ENCODE data around the gene NXN.
A peak's percentile ranks its signal among the peaks of the same experiment; 100 is the strongest.
"Not testable (repeated sequence)": the region's sequence is repeated elsewhere in the genome, so short reads cannot be mapped to it uniquely, and the experiment has no call there.

Gene NXN

DNA sequence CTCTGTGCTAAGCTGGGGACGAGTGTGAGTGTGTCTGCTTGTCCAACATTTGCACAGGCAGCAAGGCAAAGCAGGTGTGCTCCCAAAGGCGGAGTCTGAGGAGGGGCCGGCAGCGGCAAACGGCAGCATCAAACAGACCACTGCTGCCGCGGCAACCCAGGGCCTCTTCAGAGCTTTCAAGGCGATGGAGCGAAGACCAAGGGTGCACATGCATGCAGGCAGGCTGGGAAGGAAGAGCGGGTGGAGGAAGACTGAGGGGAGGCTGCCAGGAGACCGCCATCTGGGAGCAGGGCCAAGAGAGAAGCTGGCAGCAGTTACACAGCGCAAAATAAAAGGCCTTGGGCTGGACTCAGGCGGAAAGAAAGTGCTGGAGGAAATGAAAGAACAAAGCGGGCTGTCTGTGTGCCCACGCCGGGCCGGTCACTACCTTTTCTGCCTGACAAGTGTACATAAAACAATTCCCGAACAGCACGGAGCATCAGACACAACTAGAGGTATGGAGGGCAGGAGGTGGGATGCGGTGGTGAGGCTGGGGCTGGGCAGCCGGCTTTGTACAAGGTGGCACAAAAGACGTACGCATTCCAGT is 25.9 kb upstream of the NXN start:
- DNase-seq, result no peak

DNA sequence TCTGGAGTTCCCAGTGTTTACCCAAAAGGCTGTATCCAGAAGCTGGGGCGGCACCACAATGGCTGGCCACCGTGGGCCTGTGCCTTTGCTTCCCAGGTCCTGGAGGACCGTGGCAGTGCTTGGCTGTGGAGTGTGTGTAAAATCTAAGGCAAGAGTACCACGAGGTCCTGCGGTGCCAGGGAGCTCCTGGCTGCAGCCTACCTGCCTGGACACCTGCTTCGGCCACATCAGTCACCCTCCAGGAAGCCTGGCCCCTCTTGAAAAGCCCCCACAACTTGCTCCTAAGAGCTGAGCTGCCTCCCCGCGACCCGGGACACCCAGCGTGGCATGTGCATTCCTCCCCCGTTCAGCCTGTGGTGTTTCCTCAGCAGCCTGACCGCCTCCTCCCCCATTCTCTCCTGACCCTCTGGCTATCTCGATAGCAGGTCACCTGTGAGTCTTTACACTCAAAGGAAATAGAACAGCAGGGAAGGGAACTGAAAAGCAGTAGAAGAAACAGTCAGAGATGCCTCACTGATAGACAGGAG is 25.3 kb upstream of the NXN start:
- no peak for DNase-seq

DNA sequence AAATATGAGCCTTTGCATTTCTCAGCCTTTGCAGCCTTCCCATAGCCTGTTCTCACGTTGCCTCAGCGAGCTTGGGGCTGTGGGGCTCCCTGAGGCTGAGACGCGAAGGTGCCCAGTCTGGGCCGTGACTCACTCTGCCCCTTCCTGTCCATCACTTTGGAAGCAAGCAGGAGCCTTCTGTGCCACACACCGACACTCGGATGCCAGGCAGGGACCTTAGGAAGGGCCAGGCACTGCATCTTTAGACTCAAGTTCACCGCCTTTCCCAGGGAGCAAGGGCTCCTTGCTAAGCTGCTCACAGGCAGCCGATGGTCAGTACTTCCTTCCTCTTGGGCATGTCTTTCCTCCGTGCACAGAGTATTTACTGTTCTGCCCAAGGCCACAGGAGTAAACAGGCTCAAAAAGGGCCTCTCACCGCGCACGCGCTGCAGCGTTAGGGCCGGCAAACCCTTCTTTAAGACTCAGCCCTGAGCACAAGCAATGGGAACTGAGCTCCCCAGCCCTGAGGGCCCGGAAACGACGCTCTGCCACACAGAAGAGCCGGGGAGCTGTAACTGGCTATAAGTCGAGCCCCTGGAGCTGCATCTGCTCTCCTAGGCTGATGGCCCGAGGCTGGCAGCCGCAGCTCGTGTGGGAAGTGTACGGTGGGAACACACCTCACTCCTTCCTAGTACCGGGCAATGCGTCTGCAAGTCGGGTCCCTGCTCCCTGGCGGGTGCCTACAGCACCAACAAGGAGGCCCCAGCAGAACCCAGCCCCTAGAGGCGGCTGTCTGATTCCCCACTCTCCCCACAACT is 24.6 kb upstream of the NXN start:
- DNase-seq, result no peak

DNA sequence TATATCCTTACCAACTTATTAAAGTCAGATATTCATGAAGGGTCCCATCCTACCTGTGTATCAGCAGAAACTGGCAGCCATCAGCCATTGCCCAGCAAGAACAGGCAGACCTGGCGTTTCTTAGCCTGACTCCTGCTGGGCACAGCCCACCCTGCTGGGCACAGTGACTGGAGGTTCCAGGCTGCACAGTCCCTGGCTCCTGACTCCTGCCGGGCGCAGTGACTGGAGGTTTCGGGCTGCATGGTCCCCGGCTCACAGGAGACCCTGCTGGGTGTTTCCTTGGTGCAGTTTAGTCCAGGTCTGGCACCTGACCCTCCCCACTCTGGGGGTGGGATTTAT is 24.0 kb upstream of the NXN start:
- DNase-seq, result no peak

DNA sequence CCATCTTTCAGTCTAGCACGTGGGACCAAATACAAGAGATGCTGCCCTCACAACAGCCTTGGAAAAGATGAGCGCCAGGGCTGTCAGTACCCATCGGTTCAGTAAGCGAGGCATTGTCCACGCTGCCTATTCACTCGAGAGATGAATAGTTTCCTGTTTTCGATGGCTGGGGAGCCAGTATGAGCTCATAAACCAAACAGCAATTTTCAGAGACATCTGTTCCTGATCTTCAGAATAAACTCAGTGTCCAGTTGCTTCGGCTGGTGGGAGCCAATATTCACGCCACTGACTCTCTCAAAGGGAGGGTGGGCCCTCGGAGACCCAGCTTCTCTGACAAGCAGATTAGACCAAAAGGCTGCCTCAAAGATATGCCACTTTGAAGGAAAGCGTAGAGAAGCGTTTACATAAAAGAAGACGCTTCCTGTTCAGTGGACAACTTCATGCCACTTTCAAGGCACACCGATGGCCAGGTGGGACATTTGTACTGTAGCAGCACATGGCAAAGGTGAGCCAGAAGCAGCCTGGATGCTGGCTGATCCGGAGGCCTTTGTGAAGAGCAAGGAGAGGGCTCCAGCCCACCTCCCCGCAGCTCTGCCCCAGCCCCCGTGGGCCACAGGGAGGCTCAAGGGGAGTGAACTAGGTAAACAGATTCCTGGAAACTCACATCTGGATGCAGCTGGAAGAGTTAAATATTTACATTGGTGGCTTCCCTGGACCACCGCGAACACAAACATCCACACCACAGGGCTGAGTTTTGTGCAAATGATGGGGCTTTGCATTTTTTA is 23.4 kb upstream of the NXN start:
- no peak for DNase-seq

DNA sequence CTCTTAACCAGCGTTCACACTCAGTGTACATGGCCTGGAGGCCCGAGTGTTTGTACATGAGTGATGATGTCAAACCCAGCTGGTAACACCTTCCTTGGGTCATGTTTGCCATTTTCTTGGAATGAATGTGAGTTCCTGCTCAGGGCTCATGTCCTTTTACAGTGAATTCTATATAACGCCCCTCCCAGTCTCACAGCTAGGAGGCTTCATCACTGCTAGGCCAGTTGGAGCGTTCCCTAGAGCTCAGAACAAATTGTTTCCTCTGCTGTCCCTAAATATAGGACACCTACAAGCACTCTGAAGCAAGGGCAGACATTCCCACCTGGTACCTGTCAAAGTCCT is 22.8 kb upstream of the NXN start:
- DNase-seq, result no peak

DNA sequence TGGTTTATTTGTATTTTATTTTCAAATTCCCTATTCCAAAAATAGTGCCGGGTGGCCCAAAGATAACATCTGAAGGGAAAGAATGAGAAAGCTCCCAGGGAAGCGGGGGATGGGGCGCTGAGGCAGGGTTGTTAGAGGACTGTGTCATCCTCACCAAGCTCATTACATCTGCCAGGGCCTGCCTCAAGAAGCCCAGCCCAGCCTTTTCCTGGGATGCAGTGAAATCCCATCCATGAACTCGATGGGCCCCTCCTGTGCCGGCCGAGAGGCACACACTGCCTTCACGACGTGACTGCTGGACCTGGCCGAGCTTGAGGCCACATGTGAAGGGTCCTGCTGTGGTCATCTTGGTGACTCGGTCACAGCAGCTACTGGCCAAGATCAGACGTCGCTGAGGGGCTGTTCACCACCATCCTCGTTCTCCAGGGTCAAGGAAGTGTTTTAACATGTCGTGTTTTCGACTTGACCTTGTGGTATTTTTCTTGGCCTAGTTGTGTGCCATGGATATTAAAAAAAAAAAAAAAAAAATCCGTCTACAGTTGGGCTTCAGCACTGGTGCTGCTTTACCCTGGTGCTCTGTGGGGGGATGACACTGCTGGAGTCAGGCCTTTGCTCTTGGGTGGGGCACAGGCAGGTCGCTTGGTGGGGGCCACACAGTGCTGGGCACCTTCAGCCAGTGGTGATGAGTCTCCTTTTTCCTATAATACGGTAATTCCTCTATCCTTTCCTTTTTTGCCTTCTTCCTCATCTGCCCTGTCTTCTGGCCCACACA is 22.2 kb upstream of the NXN start:
- no peak for DNase-seq

DNA sequence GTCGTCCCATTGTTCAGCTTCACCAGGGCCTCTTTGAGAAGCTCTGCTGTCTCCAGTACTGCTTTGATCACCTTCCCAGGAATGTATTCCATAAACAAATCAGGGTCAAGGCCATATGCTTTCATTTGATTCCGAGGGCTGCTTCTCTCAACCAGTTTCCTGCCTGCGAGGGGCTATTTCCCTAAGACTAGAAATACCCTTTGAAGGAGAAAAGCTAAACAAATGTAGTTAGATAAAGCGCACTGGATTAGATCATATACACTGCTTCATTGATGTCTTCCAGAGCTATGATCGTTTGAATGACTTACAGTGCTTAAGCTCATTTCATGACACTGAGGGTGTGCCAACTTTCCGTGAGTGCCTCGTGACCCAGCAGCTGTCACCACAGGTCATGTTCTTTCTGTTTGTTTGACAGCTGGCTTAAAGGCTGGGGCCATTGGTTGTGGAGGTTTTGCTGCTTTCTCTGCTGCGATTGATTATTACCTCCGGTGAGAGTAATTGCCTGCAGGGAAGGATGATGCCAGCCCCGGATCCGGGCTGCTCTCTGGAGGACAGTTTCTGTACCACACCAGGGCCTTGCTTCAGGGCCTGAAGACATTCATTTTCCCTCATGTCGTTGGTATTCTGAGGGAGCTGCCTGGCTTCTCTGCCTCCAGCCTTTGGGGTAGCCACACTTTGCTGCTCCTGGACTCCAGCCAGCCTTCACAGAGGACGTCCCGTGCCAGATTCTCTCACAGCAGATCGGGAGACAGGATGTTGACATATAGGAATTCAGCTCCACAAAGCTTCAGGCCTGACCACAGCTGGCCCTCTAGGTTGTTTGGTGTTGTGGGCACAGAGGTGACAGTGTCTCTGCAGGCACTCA is 21.3 kb upstream of the NXN start:
- DNase-seq, result no peak

DNA sequence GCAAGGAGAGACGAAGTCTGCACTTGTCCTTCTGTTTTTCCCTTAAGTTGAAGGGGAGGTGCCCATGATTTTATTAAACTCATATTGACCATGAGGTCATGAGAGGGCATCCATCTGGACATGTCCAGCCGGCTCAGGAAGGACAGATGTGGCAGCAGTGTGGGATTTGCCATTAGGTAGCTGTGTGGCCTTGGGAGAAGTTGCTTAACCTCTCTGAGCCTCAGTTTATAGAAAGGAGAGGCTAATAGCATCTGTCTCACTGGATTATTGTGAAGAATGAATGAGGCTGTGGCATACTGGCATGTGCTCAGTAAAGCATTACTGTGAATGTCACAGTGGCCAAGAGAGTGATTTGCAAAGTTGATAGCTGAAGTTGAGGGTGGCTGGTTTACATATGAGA is 18.5 kb upstream of the NXN start:
- DNase-seq, result no peak

DNA sequence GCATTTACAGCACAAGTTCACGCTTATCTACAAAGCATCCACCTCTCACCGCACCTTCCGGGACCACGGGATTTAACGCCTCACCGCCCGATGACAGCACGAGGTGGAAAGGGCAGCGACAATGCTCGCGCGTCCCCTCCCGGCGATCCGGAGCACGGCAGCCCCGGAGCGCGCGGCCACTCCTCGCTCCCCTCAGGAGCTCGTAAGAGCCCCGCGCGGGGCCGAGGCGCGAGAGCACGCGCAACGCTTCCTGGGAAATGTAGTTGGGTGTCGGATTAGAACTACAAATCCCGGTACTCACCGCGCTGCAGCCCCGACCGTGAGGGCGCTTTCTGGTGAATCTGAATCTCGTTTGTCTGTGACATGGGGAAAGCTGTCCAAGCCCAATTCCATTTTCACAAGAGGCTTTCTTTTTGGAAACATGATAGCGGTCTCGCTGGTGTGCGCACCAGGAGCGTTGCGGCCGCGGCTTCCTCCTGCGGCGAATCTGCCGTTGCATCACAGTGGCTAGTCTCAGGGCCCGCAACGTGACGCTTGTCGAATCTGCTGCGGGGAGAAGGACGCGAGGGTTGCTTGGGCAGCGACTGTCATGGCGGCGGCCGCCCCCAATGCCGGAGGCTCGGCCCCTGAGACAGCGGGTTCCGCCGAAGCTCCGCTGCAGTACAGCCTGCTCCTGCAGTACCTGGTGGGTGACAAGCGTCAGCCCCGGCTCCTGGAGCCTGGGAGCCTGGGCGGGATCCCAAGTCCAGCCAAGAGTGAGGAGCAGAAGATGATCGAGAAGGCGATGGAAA is 17.2 kb upstream of the NXN start, which contains the start of gene TIMM22:
Gene TIMM22 (plus strand): TSS at position 576 of the 791 bp plus-strand sequence. CDS start 14 bp downstream, at position 590.
- DNase-seq, result peak; percentile 95 to 96

DNA sequence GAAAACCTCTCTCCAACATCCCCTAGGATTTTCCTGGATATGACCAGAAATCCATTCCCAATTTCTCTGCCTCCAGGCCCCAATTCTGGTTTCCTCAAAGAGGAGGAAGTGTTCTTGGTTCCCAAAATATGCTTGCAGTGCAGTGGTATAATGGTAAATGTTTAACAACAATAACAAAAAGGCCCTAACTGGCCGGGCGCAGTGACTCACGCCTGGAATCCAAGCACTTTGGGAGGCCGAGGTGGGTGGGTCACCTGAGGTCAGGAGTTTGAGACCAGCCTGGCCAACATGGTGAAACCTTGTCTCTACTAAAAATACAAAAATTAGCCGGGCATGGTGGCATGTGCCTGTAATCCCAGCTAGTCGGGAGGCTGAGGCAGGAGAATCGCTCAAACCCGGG is 15.7 kb upstream of the NXN start:
- DNase-seq, result not testable (repeated sequence)

DNA sequence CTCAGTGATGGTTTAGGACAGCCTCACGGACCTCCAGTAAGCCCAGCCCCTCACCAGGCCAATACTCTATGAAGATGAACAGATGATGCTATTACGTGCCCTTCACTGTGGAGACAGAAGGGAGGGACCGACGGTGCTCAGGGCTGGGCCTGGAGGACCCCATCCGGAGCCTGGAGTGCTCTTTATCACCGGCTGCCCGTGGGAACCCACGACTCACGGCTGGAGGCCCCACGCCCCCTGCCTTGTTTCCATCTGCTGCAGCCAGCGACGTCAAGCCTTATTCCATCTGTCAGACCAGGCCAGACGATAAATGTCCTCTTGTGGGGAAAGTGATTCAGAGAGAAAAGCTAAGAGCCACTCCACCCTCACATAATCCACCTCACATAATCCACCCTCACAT is 13.4 kb upstream of the NXN start:
- DNase-seq, result no peak

DNA sequence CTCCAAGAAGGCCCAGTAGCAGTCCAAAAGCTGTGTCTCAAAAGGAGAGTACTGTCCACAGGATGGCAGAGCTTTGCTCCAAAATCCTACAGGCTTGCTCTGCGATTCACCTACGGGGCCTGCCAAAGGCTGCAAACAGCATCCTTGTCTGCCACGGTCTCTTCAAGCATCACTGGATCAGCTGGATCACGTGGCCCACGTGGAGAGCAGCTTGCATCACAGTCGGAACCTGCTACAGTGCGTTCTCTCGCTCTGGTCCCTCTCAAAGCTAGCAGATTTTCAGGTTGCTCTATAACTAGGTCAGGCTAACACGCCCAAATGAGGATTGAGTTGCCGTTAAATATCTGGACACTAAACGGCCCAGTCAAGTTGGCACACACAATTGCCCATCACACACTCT is 9.0 kb upstream of the NXN start:
- no peak for DNase-seq

DNA sequence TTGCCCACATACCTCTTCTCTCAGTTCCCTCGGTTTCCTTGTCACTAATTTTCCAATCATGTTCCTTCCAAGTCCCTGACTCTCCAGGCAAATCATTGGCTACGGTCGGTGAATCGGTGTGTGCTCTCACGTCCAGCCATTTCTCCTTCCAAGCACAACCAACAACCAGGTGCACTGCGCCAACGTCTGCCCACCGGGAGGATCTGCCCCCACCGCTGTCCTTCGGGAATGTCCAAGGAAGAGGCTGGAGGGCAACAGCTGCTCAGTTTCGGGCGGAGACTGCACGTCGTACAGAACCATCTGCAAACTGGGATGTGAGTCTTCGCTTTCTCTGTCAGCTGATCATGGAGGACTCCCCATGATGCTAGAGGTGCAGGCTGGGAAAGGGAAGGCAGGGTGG is 8.4 kb upstream of the NXN start:
- no peak for DNase-seq

DNA sequence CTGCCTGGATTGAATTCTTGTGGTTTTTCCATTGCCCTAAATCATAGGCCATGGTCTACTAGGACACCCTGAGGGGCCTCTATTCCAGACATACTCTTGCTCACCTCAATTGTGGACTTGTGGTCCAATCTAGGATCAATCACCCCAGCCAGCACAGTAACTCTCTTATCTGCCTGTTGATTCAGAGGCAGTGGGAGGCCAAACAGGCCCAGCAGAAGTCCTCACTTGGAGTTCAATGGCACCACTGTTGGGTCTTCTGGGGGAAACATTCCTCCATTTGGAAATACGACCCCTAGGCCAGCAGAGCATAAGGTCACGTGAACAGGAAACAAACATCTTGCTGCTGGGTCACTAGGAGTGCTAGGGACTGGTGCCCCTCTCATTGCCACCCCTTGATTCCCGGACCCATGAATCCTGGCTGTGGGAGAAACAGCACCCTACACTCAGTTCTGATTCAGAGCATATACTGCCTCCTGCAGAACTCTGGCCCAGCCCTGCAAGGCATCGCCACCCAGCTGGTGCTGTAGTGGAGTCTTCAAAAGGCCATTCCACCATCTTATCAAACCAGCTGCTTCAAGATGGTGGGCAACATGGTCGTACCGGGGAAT is 6.8 kb upstream of the NXN start:
- DNase-seq, result no peak

DNA sequence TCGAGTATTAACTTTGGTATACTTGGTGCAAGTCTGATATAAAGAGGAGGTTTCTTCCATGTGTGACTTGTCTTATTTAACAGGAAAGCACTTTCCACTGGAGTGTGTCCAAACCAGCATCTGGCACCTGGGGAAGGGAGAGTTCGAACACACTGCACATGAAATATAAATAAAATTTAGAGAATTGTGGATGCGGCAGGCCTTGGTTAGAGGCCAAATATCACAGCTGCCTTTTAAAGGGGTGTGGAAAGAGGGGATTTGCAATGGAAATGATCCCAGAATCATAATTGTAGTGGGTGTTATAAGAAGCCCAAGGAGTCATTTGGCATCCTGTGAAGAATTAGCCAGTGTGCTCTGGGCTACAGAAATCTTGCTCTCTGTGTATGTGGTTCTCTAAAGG is 4.3 kb upstream of the NXN start:
- no peak for DNase-seq

DNA sequence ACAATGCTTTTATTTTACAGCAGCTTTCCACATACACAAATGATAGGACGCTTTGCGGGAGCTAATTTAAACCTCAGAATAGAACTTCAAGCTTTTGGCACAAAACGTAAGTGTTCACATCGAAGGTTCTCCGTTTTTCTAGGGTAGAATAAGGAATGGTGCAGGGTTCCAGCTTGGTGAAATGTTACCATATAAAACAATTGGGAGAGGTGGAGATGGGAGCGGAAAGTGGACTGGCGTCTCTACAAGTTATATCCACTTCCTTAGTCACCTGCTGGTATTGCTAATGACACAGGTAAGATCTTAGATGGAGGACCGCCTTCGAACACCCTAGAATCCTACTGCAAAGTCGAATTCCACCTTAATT is 1.7 kb upstream of the NXN start:
- DNase-seq, result no peak

DNA sequence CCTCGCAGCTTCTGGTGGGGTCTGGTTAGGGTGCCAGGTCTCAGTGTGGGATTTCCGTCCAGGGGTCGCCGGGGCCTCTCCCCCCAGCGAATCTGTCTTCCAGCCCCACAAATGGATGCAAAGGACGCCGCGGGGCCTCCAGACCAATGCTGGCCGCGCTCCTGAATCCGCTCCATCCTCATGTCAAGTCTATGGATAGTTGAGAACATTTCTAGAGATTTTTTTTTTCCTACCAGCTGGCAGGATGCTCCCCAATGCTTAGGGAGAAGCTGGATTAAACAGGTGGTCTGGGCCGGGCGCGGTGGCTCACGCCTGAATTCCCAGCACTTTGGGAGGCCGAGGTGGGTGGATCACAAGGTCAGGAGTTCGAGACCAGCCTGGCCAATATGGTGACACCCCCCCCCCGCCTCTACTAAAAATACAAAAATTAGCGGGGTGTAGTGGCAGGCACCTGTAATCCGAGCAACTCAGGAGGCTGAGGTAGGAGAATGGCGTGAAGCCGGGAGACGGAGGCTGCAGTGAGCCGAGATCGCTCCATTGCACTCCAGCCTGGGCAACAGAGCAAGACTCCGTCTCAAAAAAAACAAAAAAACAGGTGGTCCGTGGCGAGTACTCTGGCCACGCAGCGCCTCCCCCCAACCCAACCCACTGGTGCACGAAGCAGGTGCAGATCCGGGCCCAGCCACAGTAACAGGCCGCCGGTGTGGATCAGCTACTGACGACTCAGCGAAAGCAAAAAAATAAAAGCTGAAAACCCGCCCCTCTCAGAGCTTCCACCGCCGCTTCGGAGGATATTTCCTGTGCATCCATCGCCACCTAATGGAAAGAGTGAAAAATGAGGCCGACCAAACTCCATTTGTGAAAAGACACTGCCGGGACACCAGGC is 1.1 kb upstream of the NXN start:
- DNase-seq, result peak; percentile 79 to 81

DNA sequence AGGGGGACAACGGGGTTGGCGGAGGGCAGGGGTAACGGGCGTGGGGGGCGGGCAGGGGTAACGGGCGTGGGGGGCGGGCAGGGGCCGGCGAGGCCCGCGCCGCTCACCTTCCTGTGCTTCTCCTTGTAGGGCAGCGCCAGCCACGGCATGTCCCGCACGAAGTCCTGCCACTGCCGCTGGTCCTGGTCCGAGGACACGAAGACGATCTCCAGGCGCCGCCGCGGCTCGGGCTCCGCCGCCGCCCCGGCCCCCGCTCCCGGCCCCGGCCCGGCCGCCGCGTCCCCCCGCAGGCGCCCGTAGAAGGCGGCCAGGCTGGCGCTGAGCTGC is 401 bp downstream of the NXN start:
- DNase-seq, result no peak

Data from activated T-cell treated with anti-CD3 and anti-CD28 coated beads, Interleukin-2, amount 50 U/mL, for 48 hours (primary cell).